ENCODE measurements around the gene CSMD2.

CSMD2 gene

GRCh38 chr1:34065498-34065897 is 99.5 kb downstream of the CSMD2 start:
- DNase-seq = no peak

GRCh38 chr1:34060901-34061415 is 104.1 kb downstream of the CSMD2 start:
- Histone ChIP-seq H3K36me3 (no peaks in the 10 kb centered on the region), H3K4me3 (ENCODE audit: low read depth, low read length) (no peak overlapping the region), H3K9me3 (ENCODE audit: severe bottlenecking) (no peaks in the 10 kb centered on the region), H3K27ac (no peak overlapping the region), H3K27me3 (ENCODE audit: insufficient read depth, low read depth, severe bottlenecking) (peaks cover 65% of the 10 kb centered on the region)
- no peak for DNase-seq
- TF ChIP-seq CTCF (IDR thresholded peaks at IDR 0.05; ENCODE audit: low read depth, low read length) = no peak

More at GRCh38 chr1:34065498-34065897, 99.5 kb downstream of the CSMD2 start:
- TF ChIP-seq CTCF (IDR thresholded peaks at IDR 0.05; ENCODE audit: low read depth, low read length) = no peak
- Histone ChIP-seq H3K27ac (no peak overlapping the region), H3K4me3 (ENCODE audit: low read depth, low read length) (no peak overlapping the region), H3K27me3 (ENCODE audit: insufficient read depth, low read depth, severe bottlenecking) (peaks cover 58% of the 10 kb centered on the region), H3K9me3 (ENCODE audit: severe bottlenecking) (no peaks in the 10 kb centered on the region), H3K36me3 (no peaks in the 10 kb centered on the region)

- Histone ChIP-seq H3K4me3 (ENCODE audit: low read depth, low read length) (no peak overlapping the region), H3K36me3 (no peaks in the 10 kb centered on the region), H3K27me3 (ENCODE audit: insufficient read depth, low read depth, severe bottlenecking) (peaks cover 65% of the 10 kb centered on the region), H3K27ac (no peak overlapping the region), H3K9me3 (ENCODE audit: severe bottlenecking) (no peaks in the 10 kb centered on the region)
- no peak for DNase-seq
- TF ChIP-seq CTCF (IDR thresholded peaks at IDR 0.05; ENCODE audit: low read depth, low read length) = no peak
These were observed 104.8 kb downstream of the CSMD2 start for GRCh38 chr1:34060187-34060730.

GRCh38 chr1:34057347-34058130 is 107.5 kb downstream of the CSMD2 start:
- Histone ChIP-seq H3K27me3 (ENCODE audit: insufficient read depth, low read depth, severe bottlenecking) (peaks cover 65% of the 10 kb centered on the region), H3K27ac (no peak overlapping the region), H3K9me3 (ENCODE audit: severe bottlenecking) (no peaks in the 10 kb centered on the region), H3K4me3 (ENCODE audit: low read depth, low read length) (no peak overlapping the region), H3K36me3 (no peaks in the 10 kb centered on the region)
- TF ChIP-seq CTCF (IDR thresholded peaks at IDR 0.05; ENCODE audit: low read depth, low read length) = no peak
- no peak for DNase-seq

DNA sequence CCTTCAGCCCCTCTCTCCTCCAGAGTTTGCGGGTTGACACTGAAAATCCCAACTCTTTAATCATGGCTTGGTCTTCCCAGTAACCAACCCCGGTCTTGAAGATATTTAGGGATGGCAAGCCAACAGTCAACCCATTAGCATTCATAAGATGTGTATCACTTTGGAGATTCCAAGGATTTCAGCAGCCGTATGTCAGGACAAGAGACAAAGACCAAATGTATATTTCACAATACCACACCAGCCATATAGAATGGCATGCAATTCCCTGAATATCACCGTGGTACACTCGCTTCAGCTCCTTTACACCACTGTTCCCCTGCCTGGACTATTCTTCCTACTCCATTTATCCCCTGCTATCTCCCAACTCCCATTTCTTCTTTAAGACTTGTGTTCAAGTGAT is 109.2 kb downstream of the CSMD2 start:
- no peak overlapping the region for H3K4me3 ChIP-seq (ENCODE audit: low read depth, low read length)
- no peaks in the 10 kb centered on the region for H3K9me3 ChIP-seq (ENCODE audit: severe bottlenecking)
- no peaks in the 10 kb centered on the region for H3K36me3 ChIP-seq
- no peak overlapping the region for H3K27ac ChIP-seq
- TF ChIP-seq CTCF (IDR thresholded peaks at IDR 0.05; ENCODE audit: low read depth, low read length) = no peak
- H3K27me3 ChIP-seq (ENCODE audit: insufficient read depth, low read depth, severe bottlenecking) = peaks cover 61% of the 10 kb centered on the region
- DNase-seq = no peak

All from WERI-Rb-1 (cell line).